Endometrium (tissue), 2 donors: ENCODE results near the gene TMEM266.
A peak's percentile ranks its signal among the peaks of the same experiment; 100 is the strongest.

ENCODE experiments used
- FAIRE-seq: peaks from 2 replicates; lab custom pipeline; 2012; peaks lifted over from hg19 to GRCh38; lab: Jason Lieb, UNC
- donor health status: control.
- donor health status: control.

Gene TMEM266

DNA sequence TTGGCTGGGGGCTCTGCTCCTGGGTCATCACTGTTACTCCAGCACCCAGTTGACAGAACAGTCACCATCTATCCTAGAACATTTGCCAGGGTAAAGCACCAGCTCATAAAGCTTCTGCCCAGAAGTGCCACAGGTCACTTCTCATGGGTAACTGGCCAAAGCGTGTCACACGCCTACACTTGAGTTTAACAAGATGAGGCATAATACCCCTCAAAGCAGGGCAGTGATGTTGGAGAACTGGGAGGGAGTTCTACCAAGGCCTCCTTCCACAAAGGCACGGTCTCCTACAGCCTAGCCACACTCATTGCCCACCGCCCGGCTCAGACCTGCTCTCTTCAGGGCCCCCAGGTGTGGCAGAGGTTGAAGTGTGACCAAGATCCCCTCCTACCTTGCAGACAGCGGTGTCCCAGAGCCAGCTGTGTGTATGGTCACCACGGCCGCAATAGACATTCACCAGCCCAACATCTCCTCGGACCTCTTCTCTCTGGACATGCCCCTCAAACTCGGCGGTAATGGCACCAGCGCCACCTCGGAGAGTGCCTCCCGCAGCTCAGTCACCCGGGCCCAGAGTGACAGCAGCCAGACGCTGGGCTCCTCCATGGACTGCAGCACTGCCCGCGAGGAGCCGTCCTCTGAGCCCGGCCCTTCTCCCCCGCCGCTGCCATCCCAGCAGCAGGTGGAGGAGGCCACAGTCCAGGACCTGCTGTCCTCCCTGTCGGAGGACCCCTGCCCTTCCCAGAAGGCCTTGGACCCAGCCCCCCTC, 143.7 kb downstream of the TMEM266 start:
- no peak for FAIRE-seq

DNA sequence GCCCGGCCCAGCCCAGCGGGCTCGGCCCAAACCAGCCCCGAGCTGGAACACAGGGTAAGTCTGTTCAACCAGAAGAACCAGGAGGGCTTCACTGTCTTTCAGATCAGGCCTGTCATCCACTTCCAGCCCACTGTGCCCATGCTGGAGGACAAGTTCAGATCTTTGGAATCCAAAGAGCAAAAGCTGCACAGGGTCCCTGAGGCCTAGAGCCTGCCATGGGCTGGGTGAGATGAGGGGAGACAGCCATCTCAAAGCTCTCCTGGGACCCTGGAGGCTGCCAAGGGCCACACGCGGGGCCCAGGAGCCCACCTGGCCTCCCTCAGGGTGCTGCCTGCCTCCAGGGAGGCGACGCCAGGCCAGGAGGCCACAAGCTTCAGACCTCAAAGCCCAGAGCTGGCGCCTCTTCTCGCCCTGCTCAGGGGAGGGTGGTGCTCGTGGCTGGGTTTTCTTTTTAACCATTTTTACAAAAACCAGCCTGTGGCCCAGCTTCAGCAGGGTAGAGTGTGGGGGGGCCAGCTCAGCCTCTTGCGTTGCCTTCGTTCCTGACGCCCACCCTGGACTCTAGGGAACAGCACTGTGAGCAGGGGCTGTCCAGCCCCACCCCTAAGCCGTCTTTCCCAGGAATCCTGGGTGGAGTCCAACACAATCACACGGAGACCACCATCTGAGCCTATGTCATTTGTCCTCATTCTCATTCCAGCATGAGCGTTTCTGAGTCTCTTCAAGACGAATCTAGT, 144.5 kb downstream of the TMEM266 start:
- no peak for FAIRE-seq

DNA sequence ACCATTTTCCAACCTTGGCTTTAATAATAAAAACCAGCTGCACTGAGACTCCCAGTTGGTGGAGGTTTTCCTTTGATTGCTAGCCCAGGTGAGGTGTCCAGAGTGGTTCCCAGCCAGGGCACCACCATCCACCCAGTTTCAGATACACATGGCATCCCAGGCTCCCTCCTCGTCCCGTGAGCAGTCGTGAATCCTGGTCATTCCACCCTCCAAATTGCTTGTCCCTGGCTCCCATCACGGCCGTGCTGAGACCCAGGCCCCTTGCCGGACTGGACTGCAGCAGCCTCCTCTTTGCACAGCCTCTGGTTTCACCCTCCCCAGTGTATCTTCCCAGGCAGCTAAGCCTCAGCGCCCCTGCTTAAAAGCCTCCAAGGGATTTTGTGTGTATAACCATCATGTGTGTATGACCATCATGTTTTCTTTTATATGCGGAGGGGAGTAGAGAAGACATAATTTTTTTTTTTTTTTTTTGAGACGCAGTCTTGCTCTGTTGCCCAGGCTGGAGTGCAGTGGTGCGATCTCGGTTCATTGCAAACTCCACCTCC, 145.2 kb downstream of the TMEM266 start:
- FAIRE-seq: no peak

DNA sequence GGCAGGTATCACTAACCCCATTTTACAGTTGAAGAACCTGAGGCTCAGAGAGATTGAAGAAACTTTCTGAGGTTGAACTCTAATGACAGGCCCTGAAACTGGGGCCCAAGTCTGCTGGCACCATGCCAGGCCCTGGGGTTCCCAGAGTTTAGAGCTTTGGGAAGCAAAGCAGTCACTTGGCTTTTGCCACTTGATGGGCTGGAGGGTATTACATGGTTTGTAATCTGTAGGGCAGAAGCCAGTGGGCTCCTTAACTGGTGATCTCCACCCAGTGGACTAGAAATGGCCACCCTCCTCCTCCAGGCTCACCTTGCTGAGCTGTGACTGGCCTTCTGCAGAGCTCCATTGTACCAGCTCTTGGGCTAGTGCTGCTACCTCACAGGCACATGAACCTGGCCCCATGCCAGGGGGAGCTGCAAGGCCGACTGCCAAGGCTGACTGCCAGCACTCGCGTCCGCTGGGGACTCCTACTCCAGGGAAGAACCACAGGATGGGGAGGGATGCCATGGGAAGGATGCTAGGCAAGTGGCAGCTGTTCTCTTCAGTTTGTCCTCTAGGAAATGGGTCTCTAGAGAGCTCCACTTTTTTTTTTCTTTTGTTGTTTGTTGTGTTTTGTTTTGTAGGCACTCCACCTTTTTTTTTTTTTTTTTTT, 146.7 kb downstream of the TMEM266 start:
- FAIRE-seq: no peak

DNA sequence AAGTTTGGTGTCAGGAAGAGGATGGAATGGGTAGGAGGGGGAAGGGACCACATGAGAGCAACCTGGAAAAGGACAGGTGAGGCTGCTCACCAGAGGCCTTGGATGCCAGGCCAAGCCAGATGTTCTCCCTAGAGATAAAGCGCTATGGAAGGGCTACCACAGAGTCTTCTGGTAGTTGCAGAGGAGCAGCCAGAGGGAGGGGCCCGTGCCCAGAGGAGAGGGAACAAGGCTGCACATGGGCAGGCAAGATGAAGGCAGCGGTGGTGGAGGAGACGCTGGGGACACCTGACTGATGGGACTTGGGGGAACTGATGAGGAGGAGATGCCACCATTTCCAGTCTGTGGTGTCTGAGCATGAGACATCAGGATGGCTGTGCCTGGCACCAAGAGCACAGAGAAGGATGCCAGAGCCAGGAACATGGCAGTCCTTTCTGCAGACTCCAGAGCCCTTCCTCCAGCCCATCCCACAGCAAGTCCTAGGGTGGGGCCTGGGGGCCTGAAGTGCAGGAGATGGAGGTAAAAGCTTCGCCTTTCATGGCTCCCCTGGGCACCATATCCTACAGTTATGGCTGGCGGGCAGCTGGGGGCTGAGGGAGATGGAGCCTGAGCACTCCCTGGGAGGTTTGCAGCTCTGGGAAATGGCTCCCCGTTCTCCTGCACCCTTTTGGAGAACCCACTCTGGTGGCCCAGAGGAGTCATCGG, 148.4 kb downstream of the TMEM266 start:
- FAIRE-seq: no peak

DNA sequence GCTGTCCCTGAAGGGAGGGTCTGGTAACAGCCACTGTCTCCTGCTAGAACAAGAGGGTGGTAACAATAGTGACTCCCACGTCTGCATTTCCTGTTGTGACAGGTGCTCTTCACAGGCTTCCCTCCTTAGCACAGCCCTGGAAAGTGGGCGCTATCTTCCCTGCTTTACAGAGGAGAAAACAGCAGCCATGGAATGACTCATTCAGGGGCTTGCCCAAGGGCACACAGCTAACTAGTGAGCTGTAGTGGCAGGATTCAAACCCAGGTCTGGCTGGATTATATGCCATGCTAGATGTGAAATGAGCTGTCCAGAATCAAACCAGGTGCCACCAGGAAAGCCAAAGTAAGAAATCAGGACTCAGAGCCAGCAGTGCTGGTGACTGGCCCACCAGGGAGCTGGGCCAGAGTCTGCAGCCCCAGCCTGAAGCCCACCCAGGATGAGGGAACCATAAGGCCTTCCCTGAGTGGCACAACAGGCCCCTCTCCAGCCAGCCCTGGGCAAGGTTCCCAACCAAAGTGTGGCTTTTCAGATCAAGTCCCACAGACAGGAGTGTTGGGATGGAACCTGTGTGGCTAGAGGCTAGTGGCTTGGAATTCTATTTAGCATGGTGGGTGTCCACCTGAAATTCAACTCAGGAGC, 149.1 kb downstream of the TMEM266 start:
- FAIRE-seq: no peak

DNA sequence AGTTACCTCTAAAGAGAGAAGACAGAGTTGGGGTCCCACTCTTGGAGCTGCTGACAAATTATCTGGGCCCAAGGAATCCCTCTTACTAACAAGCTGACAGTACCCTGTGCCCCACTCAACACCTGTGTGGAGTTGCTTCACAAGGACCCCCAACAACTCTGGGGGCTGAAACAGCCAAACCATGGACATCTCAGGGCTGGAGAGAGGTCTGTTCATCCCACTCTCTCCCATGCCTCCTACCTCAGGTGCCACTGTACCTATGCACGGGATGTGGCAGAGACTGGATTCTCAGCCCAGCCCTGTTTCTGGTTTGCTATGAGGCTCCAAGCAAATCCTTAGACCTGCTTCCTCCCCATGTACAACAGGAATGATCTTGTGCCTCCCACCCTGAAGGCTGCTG, 149.7 kb downstream of the TMEM266 start:
- no peak for FAIRE-seq

DNA sequence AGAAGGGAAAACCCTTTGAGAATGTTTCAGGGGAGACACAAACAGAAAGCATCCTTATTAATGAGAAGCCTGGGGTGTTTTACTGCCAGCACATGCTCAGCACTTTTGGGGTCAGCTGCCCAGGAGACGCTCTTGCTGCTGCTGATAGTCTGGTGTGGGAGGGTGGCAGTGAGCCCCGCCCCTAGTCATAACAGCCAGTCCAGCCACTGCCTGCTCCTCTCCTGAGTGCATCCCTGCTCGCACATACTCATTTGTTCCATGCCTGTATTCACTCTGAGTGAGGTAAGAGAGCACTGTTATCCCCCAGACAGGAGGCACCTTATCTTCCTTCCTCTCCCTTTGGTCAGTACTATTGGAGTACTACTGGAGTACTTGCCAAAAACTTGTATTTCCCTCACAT, 150.2 kb downstream of the TMEM266 start:
- no peak for FAIRE-seq

DNA sequence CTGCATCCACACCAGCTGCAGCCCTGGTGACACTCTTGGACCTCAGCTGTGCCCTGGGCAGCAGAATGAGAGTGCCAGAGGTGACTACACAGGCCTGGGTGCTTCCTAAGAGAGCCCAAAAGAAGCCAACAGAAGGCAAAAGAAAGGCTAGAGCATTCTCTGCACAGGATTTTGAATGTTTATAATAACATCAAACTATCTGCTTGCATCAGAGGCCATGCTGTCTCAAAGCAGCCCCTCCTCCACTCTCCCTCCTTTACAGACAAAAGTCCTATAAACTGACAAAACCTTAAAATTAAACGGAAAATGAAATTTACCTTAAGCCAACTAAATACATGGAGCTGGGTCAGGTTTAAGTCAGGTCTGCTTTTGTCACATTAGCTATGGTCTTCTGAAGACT, 155.8 kb downstream of the TMEM266 start:
- FAIRE-seq: no peak

DNA sequence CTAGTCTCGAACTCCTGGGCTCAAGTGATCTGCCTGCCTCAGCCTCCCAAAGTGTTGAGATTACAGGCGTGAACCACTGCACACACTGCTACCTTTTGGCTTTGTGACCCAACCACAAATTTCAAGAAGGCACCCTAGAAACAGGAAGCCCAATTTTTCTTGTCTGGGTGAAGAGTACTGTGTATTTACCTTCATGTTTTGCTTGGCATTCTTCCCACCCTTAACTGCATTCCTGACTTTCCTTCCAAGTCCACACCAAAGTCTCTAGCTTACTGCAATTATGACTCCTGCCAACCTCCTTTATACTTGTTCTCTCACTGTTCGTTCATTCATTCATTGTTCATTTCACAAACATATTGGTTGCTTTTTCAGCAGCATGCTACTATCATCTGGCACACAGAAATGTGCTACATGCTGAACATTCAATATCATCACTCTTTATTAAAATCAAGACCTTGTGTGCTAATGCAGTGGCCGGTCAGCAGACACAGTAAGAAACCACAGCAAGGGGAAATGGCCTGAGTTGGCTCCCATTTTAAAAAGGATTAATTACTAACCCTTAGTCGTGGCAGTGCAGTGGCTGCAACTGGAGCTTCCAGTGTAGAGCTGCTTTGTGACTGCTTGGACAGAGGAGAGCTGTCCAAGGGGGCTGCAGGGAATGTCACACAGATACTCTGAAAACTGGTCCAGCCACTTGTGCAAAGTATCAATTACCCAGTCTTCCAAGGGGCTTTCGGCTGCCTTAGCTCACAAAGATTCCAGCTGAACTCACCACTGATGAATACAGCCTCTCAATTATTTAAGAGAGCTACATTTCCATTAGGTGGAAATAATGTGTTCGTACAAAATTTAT, 157.5 kb downstream of the TMEM266 start:
- FAIRE-seq: no peak

DNA sequence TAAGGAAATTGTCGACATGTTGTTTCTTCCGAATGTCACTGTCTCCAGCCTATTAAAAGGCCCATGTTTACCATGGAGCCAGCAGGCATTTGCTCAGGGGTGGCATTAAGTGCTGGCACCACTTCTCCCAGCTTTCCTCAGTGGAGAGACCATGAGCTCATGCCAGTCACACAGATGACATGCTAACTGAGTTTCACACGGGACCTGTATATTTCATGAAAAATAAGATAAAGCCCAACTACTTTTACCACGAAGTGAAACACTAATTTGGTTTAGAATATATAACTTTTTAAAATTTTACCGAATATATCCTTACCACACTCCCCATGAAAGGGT, 158.1 kb downstream of the TMEM266 start:
- FAIRE-seq: no peak

DNA sequence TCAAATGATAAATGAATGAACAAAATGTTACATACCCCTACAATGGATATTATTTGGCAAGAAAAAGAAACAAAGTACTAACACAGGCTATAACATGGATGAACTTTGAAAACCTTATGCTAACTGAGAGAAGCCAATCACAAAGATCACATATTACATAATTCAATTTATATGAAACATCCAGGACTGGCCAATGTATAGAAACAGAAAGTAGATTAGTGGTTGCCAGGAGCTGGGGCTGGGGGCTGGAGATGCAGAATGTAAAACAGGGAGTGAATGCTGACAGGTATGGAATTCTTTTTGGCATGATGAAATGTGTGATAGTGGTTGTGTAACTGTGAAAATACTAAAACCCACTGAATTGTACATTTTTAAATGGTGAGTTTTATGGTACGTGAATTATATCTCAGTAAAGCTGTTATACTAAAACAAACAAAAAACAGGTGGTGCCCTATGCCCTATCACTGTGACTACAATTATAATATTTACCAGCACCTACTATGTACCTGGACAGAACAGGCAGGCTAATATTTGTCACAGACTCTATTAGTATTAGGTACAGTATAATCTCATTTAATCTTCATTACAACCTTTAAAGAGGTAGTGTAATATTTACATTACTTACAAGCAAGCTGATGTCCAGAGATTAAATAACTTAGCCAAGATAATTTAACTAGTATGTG, 161.4 kb downstream of the TMEM266 start:
- FAIRE-seq: no peak

DNA sequence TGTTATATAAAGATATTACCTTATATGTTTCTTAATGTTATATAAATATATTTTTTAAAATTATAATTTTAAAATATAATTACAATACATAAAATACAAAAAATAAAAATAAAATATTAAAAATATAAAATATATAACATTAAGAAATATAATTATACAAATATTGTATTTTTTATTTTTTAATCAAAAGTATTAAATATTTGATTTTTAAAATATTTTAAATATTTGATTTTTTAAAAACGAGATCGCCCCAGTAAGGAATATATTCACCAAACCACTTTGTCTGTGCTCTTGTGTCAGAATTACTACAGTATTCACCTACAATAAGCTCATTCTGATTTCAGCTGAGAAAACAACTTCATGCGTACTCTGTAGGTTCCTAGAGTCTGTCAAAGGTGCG, 162.4 kb downstream of the TMEM266 start:
- peak; percentile 97 for FAIRE-seq

DNA sequence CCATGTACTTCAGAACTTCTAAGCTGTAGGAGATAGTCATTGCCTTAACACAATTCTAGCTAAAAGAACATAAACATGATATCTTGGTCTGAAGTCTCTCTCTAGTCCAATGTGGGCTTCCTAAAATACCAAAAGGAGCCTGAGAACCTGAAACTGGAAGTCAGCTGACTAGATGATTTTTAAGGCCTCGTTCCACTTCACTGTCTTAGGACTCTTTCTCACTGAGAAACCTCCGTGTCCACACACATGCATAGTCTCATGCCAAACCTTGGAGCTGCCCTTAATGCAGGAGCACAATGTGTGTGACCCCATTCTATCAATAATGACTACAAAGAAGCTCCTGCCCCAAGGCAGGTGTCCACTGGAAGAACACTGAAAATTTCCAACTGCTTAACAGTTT, 163.7 kb downstream of the TMEM266 start:
- FAIRE-seq: no peak

DNA sequence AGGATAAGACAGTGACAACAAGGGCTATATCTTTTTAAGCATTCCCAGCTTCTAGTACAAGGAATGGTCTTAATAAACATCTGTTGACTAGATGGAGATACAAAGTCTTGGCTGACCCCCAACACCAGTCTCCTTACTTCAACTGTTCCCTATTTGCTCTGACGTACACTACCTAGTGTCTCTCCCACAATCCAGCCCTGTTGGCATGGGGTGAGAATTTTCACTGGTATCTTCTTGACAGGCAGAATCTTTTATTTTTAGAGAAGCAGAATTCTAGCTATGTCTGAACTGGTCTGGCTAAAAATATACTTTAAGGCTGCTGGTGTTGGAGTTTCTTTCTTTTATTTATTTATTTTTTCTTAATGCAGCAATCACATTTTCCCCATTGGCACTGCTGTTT, 169.5 kb downstream of the TMEM266 start:
- no peak for FAIRE-seq

DNA sequence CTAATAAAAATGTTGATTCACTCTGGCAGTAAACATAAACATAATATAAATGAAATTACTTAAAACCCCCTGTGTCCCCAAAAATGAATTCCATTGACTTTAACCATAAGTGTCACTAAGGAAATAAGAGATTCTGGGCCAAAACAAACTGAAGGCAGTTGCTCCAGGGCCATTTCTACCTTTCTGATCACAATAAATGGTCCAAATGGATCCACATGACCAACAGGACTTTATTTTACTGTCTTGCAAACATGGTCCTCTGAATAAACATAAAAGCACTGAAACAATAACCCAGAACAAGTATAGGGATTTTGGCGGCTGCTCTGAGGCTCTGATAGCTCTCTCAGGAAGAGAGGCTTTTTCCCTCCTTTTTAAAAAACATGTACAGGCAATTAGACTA, 174.1 kb downstream of the TMEM266 start:
- no peak for FAIRE-seq

DNA sequence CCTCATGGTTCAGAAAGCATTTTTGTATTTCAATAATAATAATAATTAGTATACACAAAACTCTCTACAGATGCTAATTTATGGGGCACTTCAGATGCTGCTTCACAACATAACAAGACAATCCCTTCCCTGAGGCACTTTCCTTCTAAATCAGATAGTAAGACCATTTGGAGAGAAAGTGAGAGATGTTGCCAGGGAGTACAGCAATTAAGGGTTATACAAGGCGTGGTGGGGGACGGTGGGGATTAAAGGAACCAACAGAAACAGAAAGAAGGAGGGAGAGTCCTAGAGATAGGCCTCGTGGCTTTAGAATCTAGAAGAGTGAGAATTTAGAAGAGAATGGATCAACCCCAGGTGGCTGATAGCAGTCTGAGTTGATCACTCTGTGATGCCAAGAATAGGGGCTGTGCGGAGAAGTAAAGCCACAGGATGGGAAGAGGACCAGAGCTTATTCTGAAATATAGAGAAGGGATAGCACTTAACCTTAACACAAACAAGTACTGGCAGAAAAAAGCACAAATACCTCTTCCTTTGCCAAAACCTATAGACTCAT, 174.6 kb downstream of the TMEM266 start:
- no peak for FAIRE-seq

DNA sequence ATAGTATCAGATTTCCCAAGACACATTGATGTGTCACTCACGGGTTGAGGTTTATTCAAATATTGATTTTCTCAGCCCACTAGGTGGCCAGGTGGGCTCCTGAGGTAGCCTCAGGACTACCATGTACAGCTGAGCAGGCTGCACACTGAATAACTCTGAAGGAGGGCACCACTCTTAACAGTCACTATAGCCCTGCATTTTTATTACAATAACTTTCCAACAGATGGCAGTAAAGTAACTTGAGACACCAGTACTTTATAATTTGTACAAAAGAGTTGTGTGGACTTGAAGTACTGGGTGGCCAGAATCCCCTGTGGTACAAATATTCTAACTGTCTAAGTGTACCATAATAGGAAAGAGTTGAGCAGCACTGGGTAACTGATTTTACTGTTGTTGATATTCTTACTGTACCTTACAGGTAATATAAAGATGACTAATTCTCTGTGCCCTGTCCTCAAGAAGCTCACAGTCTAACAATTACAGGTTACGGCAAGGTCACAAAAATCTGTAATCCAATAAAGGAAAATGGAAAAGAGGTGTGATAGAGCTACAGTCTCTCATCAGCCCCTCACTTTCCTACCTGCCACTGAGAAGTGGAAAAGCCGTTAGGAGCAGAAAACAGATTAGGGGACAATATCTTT, 175.5 kb downstream of the TMEM266 start:
- no peak for FAIRE-seq

DNA sequence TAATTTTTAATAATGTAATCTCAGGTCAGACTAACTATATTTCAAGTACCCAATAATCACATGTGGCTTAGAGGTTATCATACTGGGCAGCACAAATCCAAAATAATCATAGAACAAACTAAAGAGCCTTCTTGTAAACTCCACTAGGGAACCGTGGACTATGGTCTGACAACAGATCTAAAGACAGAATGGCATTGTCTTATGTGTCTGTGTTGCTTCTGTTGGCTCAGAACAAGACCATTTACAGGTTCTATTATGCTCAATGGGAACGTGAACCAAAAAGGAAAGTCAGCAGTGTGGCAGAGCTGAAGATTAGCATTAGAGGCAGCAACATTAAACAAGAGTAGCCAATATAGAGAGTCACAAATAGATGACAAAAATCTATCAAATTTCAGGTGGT, 176.6 kb downstream of the TMEM266 start:
- no peak for FAIRE-seq

DNA sequence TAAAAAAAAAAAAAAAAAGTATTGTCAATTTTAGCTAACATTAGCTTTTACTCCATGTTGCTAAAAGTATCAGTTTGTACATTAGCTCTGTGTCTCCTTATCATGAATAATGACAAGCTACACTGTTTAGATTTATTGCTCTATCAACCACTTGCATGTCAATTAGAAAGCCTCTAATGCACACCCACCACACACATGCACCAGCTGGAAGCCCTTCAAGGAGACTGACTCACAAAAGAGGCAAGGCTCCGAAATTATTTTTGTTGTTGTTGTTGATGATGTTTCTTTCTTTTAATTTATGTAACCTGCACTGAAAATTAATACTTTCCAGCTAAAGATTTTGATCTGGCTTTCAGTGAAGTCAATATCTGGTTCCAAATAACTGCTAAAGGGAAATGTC, 180.0 kb downstream of the TMEM266 start:
- FAIRE-seq: no peak
